ENCODE data around the gene PTPRN2. TPM values are rescaled to one million over a fixed set of nuclear protein-coding genes. Genes with fewer than 3 reads are reported as not detected.

Gene PTPRN2
- total RNA-seq, 2 experiments from 2014 or later = 7.0 to 7.2 TPM

DNA sequence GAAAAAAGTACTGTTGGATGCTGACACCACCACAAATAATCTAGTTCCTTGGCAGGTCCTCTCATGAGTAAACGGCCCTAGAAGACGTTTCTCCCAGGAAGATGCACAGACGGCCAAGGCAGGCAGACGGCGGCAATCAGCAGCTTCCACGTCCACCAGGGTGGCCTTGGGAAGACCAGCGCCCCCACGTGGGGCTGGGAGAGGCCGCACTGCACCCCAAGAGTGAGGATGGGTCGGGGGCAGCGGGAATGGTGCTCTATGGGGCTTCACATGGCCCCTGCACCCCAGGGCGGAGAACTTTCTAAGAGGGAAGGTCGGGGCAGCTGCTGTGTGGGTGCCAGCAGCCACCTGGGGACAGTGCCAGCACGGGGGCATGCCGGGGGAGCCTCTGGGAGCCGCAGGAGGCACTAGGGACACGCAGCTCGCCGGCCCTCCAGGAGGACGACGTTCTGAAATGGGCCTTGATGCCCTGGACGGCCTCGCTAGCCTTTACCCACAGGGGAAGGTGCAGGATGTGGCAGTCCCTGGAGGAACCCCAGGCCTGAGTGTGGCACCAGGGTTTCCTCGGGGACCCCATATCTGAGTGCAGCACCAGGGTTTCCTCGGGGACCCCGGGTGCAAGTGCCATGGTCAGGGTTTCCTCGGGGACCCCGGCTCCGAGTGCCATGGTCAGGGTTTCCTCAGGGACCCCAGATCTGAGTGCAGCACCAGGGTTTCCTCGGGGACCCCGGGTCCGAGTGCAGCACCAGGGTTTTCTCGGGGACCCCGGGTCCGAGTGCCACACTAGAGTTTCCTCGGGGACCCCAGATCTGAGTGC, 710.9 kb downstream of the PTPRN2 start:
- POLR2A ChIA-PET = no interaction called here

DNA sequence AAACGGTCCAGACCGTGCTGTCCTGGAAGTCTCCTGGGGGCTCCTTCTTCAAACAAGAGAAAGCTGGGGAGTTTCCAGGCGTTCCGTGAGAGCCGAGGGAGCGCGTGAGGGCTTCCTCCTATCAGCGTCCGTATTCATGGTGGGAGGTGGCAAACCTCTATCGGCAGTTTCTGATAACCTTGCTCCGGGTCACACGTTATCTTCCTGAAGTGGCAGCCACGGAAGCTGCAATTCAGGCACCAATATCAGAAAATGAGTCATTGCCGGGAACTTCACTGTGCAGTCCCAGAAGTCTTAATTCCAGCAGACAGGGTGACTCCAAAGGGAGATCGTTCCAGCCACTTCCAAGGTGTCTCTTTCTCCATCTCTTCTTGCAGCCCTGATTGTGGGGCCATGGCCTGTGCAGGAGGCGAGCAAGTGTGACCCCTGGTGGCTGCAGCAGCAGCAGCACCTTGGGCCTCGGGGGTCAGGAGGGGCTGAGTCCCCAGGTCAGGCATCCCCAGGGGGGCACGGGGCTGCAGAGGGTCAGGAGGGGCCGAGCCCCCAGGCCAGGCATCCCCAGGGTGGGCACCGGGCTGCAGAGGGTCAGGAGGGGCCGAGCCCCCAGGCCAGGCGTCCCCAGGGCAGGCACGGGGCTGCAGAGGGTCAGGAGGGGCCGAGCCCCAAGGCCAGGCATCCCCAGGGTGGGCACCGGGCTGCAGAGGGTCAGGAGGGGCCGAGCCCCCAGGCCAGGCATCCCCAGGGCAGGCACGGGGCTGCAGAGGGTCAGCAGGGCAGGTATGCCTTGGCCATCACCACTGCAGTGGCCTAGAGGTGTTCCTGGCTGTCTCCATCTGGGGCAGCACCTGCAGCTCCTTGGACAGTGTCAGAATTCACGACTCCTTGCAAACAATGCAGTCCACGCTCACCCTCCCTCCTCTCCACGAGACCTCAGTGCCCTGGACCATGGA, 712.1 kb downstream of the PTPRN2 start:
- CTCF ChIA-PET = interaction anchor here (0.6 to 1.3 kb wide), 3 partner anchors 15 to 47 kb away, joined by 3 to 5 read pairs (median 3); no protein-coding TSS in a partner anchor
- ATAC-seq (peak; percentile 86), DNase-seq (peak; percentile 66)
- Mint-ChIP-seq H3K4me3 (peak overlapping the region; percentile 71), H3K4me1 (ENCODE audit: low read depth) (peaks cover 19% of the 10 kb centered on the region), H3K36me3 (ENCODE audit: low read depth) (peaks cover 2% of the 10 kb centered on the region), H3K9me3 (ENCODE audit: insufficient read depth) (peaks cover 14% of the 10 kb centered on the region), H3K27me3 (ENCODE audit: low read depth) (no peaks in the 10 kb centered on the region), H3K27ac (peak overlapping the region; percentile 71)
- POLR2A ChIA-PET = no interaction called here

More for the DNA sequence above, 710.9 kb downstream of the PTPRN2 start:
- DNase-seq (no peak), ATAC-seq (no peak)
- H3K27ac Mint-ChIP-seq = no peak overlapping the region
- CTCF ChIA-PET = no interaction called here
- peaks cover 6% of the 10 kb centered on the region for H3K36me3 Mint-ChIP-seq (ENCODE audit: low read depth)
- H3K27me3 Mint-ChIP-seq (ENCODE audit: low read depth) = no peaks in the 10 kb centered on the region
- H3K4me3 Mint-ChIP-seq = no peak overlapping the region
- peaks cover 18% of the 10 kb centered on the region for H3K9me3 Mint-ChIP-seq (ENCODE audit: insufficient read depth)
- peaks cover 24% of the 10 kb centered on the region for H3K4me1 Mint-ChIP-seq (ENCODE audit: low read depth)

DNA sequence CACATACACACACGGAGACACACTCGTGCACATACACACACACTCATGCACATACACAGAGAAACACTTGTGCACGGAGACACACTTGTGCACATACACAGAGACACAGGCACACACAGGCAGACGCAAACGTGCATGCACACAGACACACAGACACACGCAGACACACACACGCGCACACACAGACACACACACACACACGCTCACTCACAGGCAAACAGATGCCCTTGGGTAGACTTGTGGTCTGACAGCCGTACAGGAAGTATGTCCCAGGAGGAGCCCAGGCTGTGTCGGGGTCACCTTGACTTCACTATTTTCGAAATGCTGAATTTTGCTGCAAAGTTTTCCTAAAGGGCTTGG, 712.8 kb downstream of the PTPRN2 start:
- Mint-ChIP-seq H3K4me3 (peak overlapping the region; percentile 71), H3K4me1 (ENCODE audit: low read depth) (peaks cover 19% of the 10 kb centered on the region), H3K27me3 (ENCODE audit: low read depth) (no peaks in the 10 kb centered on the region), H3K27ac (peak overlapping the region; percentile 71), H3K36me3 (ENCODE audit: low read depth) (no peaks in the 10 kb centered on the region), H3K9me3 (ENCODE audit: insufficient read depth) (peaks cover 8% of the 10 kb centered on the region)
- DNase-seq (peak; percentile 41), ATAC-seq (peak; percentile 64)
- ChIA-PET CTCF (interaction anchor here (0.6 to 1.3 kb wide), 3 partner anchors 16 to 46 kb away, joined by 3 to 5 read pairs (median 3); no protein-coding TSS in a partner anchor), POLR2A (no interaction called here)

DNA sequence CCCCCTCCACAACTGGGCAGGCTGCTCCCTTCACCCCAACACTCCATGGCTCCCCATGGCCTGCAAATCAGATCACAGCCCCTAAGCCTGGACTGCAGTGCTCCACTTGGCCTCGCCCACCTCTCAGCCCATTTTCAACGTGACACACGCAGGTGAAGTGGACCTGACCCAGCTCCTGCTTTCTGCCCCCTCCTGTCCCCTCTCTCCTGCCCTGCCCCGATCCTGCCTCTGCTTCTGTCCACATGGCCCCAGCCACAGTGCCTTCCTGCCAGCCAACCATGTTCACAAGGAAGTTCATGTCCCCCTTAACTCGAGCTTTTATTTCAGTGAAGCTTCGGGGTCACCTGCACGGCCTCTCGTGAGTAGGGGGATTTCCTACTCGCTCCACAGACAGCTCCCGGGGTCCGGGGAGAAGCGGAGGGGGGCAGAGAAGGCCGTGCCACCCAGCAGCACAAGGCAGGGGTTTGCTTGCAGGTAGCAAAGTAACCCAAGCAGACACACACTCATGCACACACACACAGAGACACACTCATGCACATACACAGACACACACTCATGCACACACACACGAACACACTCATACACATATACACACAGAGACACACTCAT, 713.3 kb downstream of the PTPRN2 start:
- Mint-ChIP-seq H3K9me3 (ENCODE audit: insufficient read depth) (peaks cover 2% of the 10 kb centered on the region), H3K4me3 (peak overlapping the region; percentile 71), H3K4me1 (ENCODE audit: low read depth) (peaks cover 19% of the 10 kb centered on the region), H3K27me3 (ENCODE audit: low read depth) (no peaks in the 10 kb centered on the region), H3K27ac (peak overlapping the region; percentile 71), H3K36me3 (ENCODE audit: low read depth) (no peaks in the 10 kb centered on the region)
- ATAC-seq (no peak), DNase-seq (no peak)
- POLR2A ChIA-PET = no interaction called here
- CTCF ChIA-PET = interaction anchor here (1.0 to 1.3 kb wide), 2 partner anchors 23 to 46 kb away, joined by 3 to 5 read pairs; no protein-coding TSS in a partner anchor

DNA sequence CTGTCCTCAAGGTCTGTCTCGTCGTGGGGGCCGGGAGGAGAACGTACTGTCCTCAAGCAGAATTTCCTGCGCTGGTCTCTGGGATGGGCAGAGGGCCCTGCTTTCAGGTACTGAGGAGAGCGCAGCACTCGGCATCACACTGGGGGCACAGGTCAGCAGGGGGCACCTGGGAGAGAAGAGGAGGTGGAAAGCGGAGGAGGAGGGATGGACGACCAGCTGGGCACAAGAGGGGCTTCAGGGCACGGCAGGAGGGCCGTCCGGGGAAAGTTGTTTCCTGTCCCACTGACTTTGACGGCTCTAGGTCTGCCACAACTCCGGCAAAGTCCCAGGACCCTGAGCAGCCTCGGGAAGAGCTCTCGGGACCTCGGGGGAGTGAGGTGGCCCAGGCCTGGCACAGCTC, 714.0 kb downstream of the PTPRN2 start:
- H3K27me3 Mint-ChIP-seq (ENCODE audit: low read depth) = no peaks in the 10 kb centered on the region
- H3K9me3 Mint-ChIP-seq (ENCODE audit: insufficient read depth) = no peaks in the 10 kb centered on the region
- ATAC-seq (no peak), DNase-seq (no peak)
- H3K4me1 Mint-ChIP-seq (ENCODE audit: low read depth) = peaks cover 19% of the 10 kb centered on the region
- ChIA-PET CTCF (no interaction called here), POLR2A (no interaction called here)
- H3K27ac Mint-ChIP-seq = no peak overlapping the region
- H3K36me3 Mint-ChIP-seq (ENCODE audit: low read depth) = no peaks in the 10 kb centered on the region
- H3K4me3 Mint-ChIP-seq = no peak overlapping the region

DNA sequence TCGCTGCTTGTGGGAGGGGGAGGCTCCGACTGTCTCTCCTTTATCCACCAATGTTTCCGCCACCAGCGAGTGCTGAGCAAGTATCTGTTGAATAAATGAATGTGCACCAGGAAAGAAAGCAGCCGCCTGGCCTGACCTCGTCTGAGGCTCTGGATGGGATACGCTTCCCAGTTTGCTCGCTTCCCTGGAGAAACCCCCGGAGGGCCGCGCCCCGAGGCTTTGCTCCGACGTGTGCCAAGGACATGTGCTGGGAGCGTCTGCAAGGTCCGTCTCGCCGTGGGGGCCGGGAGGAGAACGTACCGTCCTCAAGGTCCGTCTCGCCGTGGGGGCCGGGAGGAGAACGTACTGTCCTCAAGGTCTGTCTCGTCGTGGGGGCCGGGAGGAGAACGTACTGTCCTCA, 714.4 kb downstream of the PTPRN2 start:
- H3K27ac Mint-ChIP-seq = no peak overlapping the region
- CTCF ChIA-PET = no interaction called here
- POLR2A ChIA-PET = no interaction called here
- no peak for DNase-seq
- no peaks in the 10 kb centered on the region for H3K36me3 Mint-ChIP-seq (ENCODE audit: low read depth)
- no peak overlapping the region for H3K4me3 Mint-ChIP-seq
- no peaks in the 10 kb centered on the region for H3K27me3 Mint-ChIP-seq (ENCODE audit: low read depth)
- H3K4me1 Mint-ChIP-seq (ENCODE audit: low read depth) = peaks cover 19% of the 10 kb centered on the region
- no peak for ATAC-seq
- H3K9me3 Mint-ChIP-seq (ENCODE audit: insufficient read depth) = no peaks in the 10 kb centered on the region

DNA sequence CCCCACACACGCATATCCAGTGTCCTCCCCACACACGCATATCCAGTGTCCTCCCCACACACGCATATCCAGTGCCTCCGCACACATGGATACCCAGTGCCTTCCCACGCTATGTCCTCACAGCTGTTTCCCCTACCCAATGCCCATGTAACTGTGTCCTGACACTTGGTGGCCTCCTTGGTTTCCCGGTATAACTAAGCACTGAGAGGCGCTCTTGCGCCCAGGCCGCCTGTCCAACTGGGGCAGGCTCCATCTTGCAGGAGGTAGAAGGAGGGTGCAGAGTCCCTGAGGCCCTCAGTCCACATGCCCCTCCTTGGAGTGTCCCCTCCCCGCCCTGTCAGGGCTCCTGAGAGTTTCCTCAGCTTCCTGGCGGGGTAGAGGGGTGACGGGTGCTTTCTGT, 715.2 kb downstream of the PTPRN2 start:
- no peak for ATAC-seq
- Mint-ChIP-seq H3K27me3 (ENCODE audit: low read depth) (no peaks in the 10 kb centered on the region), H3K9me3 (ENCODE audit: insufficient read depth) (no peaks in the 10 kb centered on the region), H3K4me3 (no peak overlapping the region), H3K36me3 (ENCODE audit: low read depth) (no peaks in the 10 kb centered on the region), H3K4me1 (ENCODE audit: low read depth) (peaks cover 19% of the 10 kb centered on the region), H3K27ac (no peak overlapping the region)
- ChIA-PET CTCF (no interaction called here), POLR2A (no interaction called here)
- no peak for DNase-seq

DNA sequence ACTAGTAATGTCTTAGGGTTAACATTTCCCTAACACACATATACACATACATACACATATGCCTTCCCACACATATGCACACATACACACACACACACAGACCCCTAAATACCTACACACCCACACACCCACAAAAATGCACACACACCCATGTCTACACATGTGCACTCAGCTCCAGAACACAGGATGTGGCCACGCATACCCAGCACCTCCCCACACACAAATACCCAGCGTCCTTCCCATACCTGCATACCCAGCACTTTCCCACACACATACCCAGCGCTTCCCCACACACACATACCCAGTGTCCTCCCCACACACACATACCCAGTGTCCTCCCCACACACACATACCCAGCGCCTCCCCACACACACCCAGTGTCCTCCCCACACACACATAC, 715.9 kb downstream of the PTPRN2 start:
- peaks cover 19% of the 10 kb centered on the region for H3K4me1 Mint-ChIP-seq (ENCODE audit: low read depth)
- no peak overlapping the region for H3K27ac Mint-ChIP-seq
- ChIA-PET CTCF (no interaction called here), POLR2A (interaction anchor here (0.7 kb wide), 1 partner anchor 11 kb away, joined by 4 read pairs; no protein-coding TSS in a partner anchor)
- H3K27me3 Mint-ChIP-seq (ENCODE audit: low read depth) = no peaks in the 10 kb centered on the region
- no peaks in the 10 kb centered on the region for H3K9me3 Mint-ChIP-seq (ENCODE audit: insufficient read depth)
- H3K36me3 Mint-ChIP-seq (ENCODE audit: low read depth) = no peaks in the 10 kb centered on the region
- DNase-seq = no peak
- no peak overlapping the region for H3K4me3 Mint-ChIP-seq
- ATAC-seq = no peak

DNA sequence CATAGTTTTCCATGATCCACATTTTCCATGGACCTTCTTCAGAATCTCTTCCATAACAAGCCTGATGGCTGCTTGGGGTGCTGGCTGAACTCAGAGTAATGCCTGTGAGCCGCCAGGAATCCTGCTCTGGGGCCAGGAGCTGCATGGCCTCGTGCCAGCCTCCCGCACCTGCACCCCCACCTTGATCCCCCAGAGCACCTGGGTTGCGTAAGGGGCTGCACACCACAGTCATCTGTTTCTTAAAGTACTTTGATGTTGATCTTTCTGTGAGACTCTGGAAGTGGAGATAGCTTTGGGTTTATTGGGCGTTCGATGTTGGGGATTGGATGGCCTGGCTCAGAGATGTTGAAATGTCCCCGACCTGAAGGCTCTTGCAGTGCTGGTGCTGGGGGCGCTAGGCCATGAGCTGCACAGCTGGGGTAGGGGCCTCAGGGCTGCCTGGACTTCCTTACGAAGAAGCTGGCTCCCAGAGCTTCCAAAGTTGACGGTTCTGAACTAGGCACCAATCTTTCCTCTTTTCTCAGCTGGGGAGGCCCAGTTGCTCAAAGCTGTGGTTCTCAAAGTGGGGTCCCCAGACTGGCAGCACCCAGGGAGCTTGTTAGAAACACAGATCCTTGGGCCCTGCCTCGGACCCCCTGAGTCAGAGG, 716.9 kb downstream of the PTPRN2 start:
- ATAC-seq (no peak), DNase-seq (no peak)
- H3K4me1 Mint-ChIP-seq (ENCODE audit: low read depth) = peaks cover 19% of the 10 kb centered on the region
- H3K27ac Mint-ChIP-seq = no peak overlapping the region
- no peaks in the 10 kb centered on the region for H3K27me3 Mint-ChIP-seq (ENCODE audit: low read depth)
- no peaks in the 10 kb centered on the region for H3K36me3 Mint-ChIP-seq (ENCODE audit: low read depth)
- no peaks in the 10 kb centered on the region for H3K9me3 Mint-ChIP-seq (ENCODE audit: insufficient read depth)
- no peak overlapping the region for H3K4me3 Mint-ChIP-seq
- ChIA-PET POLR2A (no interaction called here), CTCF (interaction anchor here (1.2 kb wide), 1 partner anchor 15 kb away, joined by 3 read pairs; no protein-coding TSS in a partner anchor)

DNA sequence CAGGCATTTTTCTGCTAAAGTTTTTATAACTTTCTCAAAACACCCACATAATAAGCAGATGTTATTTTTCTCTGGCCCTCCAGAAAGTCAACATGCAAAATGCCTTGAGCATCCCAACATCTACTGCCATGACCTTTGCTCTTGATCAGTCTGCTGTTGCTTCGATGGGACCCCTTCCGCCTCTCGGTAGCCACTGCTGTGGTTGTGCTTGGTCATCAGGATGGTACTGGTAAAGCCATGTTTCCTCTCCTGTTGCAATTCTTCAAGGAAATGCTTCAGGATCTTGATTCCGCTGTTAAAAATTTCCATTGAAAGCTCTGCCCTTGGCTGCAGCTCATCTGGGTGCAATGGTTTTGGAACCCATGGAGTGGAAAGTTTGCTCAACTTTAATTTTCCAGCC, 717.8 kb downstream of the PTPRN2 start:
- no peak overlapping the region for H3K27ac Mint-ChIP-seq
- H3K9me3 Mint-ChIP-seq (ENCODE audit: insufficient read depth) = no peaks in the 10 kb centered on the region
- ChIA-PET CTCF (interaction anchor here (1.2 kb wide), 1 partner anchor 14 kb away, joined by 3 read pairs; no protein-coding TSS in a partner anchor), POLR2A (no interaction called here)
- ATAC-seq (no peak), DNase-seq (no peak)
- H3K4me3 Mint-ChIP-seq = no peak overlapping the region
- H3K4me1 Mint-ChIP-seq (ENCODE audit: low read depth) = peaks cover 13% of the 10 kb centered on the region
- H3K36me3 Mint-ChIP-seq (ENCODE audit: low read depth) = no peaks in the 10 kb centered on the region
- H3K27me3 Mint-ChIP-seq (ENCODE audit: low read depth) = no peaks in the 10 kb centered on the region

DNA sequence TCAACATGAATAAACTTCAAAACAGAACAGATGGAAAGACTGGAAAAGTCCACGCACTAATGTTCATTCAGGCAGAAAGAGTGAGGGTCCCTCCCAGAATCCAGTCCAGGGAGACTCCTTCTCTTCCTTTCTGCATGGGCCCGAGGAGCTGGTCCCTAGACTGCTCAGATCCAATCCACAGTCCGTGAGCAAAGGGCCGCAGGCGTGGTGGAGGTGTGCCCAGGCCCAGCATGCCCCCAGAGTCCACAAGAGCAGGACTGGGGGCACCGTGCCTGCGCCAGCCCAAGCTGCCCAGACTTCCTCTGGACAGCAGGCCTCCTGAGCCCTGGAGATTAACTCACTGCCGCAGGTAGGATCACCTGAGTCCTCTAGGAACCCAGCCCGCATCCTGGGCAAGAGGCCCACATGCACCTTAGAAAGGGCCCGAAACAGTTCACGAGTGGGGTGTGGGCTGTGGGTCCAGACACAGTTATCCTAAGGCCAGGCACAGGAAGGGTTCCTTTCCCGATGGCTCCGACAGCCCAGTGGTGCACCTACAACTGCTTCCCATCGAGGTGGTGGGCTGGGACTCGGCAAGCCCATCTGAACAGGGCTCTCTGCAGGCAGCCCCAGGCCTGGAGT, 719.8 kb downstream of the PTPRN2 start:
- ATAC-seq = no peak
- Mint-ChIP-seq H3K27me3 (ENCODE audit: low read depth) (no peaks in the 10 kb centered on the region), H3K36me3 (ENCODE audit: low read depth) (no peaks in the 10 kb centered on the region), H3K27ac (no peak overlapping the region), H3K4me1 (ENCODE audit: low read depth) (peaks cover 6% of the 10 kb centered on the region), H3K4me3 (no peak overlapping the region), H3K9me3 (ENCODE audit: insufficient read depth) (no peaks in the 10 kb centered on the region)
- POLR2A ChIA-PET = no interaction called here
- DNase-seq = no peak
- CTCF ChIA-PET = no interaction called here

Data from activated CD8-positive, alpha-beta T cell treated with anti-CD3 and anti-CD28 coated beads, Interleukin-2, amount 10 ng/mL, durations not matched to agents 7 days and 5 days (primary cell).